Measurements from ENCODE around the gene SESN1. TPM values are rescaled to one million over a fixed set of nuclear protein-coding genes. Genes with fewer than 3 reads are reported as not detected.

SESN1 gene
- total and polyA plus RNA-seq, 9 of the 15 experiments (the other 6 are each of a cell fraction or from before 2014, with no cell fraction given), result 3.1 to 13.0 (median 7.4) TPM

DNA sequence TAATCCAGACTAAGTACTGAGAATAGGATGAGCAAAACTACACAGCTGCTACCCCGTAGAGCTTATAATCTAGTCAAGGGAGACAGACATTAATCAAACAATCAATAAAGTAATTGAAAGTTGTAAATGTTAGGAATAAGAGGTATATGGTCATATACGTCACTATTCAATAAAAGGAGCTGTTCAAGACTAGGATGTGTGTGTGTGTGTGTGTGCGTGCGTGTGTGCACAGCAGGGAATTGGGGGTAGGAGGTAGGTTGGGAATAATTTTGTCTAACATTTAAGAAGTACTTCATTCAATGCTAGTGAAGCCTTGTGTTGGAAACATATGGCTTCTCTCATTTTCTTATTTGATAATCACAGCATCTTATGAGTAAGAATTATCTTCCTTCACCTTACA, 41.8 kb downstream of the SESN1 start:
- Histone ChIP-seq H3K36me3 (ENCODE audit: control insufficient read depth, insufficient read depth, low read length) (no peaks in the 10 kb centered on the region), H2AFZ (ENCODE audit: low read depth, low read length) (no peak overlapping the region), H3K9me1 (ENCODE audit: control insufficient read depth, insufficient read depth, low read length) (no peaks in the 10 kb centered on the region), H3K4me3 (no peak overlapping the region), H3K79me2 (ENCODE audit: control insufficient read depth, insufficient read depth, low read length) (0 out of 3 replicates have a peak, but pooled peaks cover 2% of the 10 kb centered on the region), H3K9me3 (replicated peaks; ENCODE audit: control insufficient read depth, insufficient read depth, low read depth, low read length) (no peaks in the 10 kb centered on the region), H4K20me1 (replicated peaks; ENCODE audit: control insufficient read depth, insufficient read depth, low read length) (no peaks in the 10 kb centered on the region), H3K27ac (ENCODE audit: extremely low read depth, low read depth, low read length) (no peak overlapping the region), H3K4me1 (replicated peaks in 1 of 2; ENCODE audit: control insufficient read depth in 2 of 2, insufficient read depth in 2 of 2, low read length in 2 of 2) (peaks cover 0 to 17% of the 10 kb centered on the region in 2 experiments; a peak in 2 of 5 replicates), H3K4me2 (ENCODE audit: insufficient read depth, low read length) (no peak overlapping the region), H3K27me3 (ENCODE audit: control insufficient read depth in 2 of 2, insufficient read depth in 2 of 2, low read length in 2 of 2) (no peaks in the 10 kb centered on the region), H3K9ac (ENCODE audit: insufficient read depth in 1 of 2, low read depth in 2 of 2, low read length in 2 of 2) (no peak overlapping the region)
- no peak for TF ChIP-seq MEIS2 (IDR thresholded peaks at IDR 0.05; ENCODE audit: partially characterized antibody)
- TF ChIP-seq, protein P1, sequence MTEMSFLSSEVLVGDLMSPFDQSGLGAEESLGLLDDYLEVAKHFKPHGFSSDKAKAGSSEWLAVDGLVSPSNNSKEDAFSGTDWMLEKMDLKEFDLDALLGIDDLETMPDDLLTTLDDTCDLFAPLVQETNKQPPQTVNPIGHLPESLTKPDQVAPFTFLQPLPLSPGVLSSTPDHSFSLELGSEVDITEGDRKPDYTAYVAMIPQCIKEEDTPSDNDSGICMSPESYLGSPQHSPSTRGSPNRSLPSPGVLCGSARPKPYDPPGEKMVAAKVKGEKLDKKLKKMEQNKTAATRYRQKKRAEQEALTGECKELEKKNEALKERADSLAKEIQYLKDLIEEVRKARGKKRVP (CRISPR knock-in tag; IDR thresholded peaks at IDR 0.05), result no peak
- TF ChIP-seq CREB1 (IDR thresholded peaks at IDR 0.05), result no peak
- TF ChIP-seq CREB1 (CRISPR knock-in tag; IDR thresholded peaks at IDR 0.05), result no peak
- TF ChIP-seq, protein P2, sequence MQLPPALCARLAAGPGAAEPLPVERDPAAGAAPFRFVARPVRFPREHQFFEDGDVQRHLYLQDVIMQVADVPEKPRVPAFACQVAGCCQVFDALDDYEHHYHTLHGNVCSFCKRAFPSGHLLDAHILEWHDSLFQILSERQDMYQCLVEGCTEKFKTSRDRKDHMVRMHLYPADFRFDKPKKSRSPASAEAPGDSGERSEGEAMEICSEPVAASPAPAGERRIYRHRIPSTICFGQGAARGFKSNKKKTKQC (CRISPR knock-in tag; IDR thresholded peaks at IDR 0.05), result no peak
- no peak for TF ChIP-seq OTX1 (CRISPR knock-in tag; IDR thresholded peaks at IDR 0.05)
- TF ChIP-seq ZNF263 (CRISPR knock-in tag; IDR thresholded peaks at IDR 0.05; ENCODE audit: borderline replicate concordance), result no peak
- TF ChIP-seq, protein P3, sequence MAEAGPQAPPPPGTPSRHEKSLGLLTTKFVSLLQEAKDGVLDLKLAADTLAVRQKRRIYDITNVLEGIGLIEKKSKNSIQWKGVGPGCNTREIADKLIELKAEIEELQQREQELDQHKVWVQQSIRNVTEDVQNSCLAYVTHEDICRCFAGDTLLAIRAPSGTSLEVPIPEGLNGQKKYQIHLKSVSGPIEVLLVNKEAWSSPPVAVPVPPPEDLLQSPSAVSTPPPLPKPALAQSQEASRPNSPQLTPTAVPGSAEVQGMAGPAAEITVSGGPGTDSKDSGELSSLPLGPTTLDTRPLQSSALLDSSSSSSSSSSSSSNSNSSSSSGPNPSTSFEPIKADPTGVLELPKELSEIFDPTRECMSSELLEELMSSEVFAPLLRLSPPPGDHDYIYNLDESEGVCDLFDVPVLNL (CRISPR knock-in tag; IDR thresholded peaks at IDR 0.05; ENCODE audit: low read depth), result no peak
- TF ChIP-seq MTA3 (IDR thresholded peaks at IDR 0.05; ENCODE audit: borderline replicate concordance), result no peak
- no peak for TF ChIP-seq ZNF324 (CRISPR knock-in tag; IDR thresholded peaks at IDR 0.05)
- no peak for TF ChIP-seq ZNF23 (CRISPR knock-in tag; IDR thresholded peaks at IDR 0.05)
- TF ChIP-seq, protein P4, sequence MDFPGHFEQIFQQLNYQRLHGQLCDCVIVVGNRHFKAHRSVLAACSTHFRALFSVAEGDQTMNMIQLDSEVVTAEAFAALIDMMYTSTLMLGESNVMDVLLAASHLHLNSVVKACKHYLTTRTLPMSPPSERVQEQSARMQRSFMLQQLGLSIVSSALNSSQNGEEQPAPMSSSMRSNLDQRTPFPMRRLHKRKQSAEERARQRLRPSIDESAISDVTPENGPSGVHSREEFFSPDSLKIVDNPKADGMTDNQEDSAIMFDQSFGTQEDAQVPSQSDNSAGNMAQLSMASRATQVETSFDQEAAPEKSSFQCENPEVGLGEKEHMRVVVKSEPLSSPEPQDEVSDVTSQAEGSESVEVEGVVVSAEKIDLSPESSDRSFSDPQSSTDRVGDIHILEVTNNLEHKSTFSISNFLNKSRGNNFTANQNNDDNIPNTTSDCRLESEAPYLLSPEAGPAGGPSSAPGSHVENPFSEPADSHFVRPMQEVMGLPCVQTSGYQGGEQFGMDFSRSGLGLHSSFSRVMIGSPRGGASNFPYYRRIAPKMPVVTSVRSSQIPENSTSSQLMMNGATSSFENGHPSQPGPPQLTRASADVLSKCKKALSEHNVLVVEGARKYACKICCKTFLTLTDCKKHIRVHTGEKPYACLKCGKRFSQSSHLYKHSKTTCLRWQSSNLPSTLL (IDR thresholded peaks at IDR 0.05), result no peak
- DNase-seq (ENCODE audit: extremely low read depth in 1 of 4, low spot score in 3 of 4), result no peak
- no TSS peak for BruUV-seq (replicated peaks)
- no peak for FAIRE-seq
- ChIA-PET POLR2A (interaction anchor here (0.6 kb wide), 1 partner anchor 1260 kb away, joined by 3 read pairs; no protein-coding TSS in a partner anchor), CTCF (ENCODE audit: low intra/inter-chr PET ratio) (no interaction called here)
- intact Hi-C loops (cut with micrococcal nuclease) (no loop called here), in situ Hi-C loops (cut with MboI) (loop anchor here (25.0 kb wide), 1 partner anchor 141 kb away; no protein-coding TSS in a partner anchor)
- no peak for ATAC-seq
- WGBS (ENCODE audit: insufficient coverage, low coverage, missing lambda C conversion rate), result 78% methylated on average over 4 of the region's 4 CpGs
